Measurements from ENCODE around the gene DNAJC30. TPM values are rescaled to one million over a fixed set of nuclear protein-coding genes. Genes with fewer than 3 reads are reported as not detected.

DNAJC30 gene
- total and polyA plus RNA-seq, 4 donors: 2.1 to 8.7 (median 4.8) TPM

GRCh38 chr7:73718438-73718881, 35.2 kb upstream of the DNAJC30 start:
- no peaks in the 10 kb centered on the region for H3K9me3 ChIP-seq (ENCODE audit: control insufficient read depth in 4 of 4, low read length in 3 of 4)
- H3K36me3 ChIP-seq (ENCODE audit: control insufficient read depth in 4 of 4, insufficient read depth in 3 of 4, low read depth in 1 of 4, low read length in 3 of 4): no peaks in the 10 kb centered on the region
- TF ChIP-seq REST (IDR thresholded peaks at IDR 0.05): no peak
- no peak overlapping the region for H3K9ac ChIP-seq (ENCODE audit: low read depth in 1 of 2, low read length in 2 of 2)
- H3K4me3 ChIP-seq (ENCODE audit: low read depth in 1 of 3, low read length in 3 of 3): peak overlapping the region in 1 of 3 donors; percentile 90
- H3K27me3 ChIP-seq (ENCODE audit: control insufficient read depth in 4 of 4, insufficient read depth in 4 of 4, low read length in 3 of 4): no peaks in the 10 kb centered on the region
- no peak for DNase-seq (ENCODE audit: low spot score)
- 65% methylated on average over 9 of the region's 9 CpGs for WGBS
- H3K4me1 ChIP-seq (ENCODE audit: control insufficient read depth in 4 of 4, insufficient read depth in 4 of 4, low read length in 3 of 4): peaks cover 12 to 31% (median 20%) of the 10 kb centered on the region in 4 donors
- no peak overlapping the region for H3K27ac ChIP-seq (ENCODE audit: low read depth in 1 of 2, low read length in 2 of 2)

DNA sequence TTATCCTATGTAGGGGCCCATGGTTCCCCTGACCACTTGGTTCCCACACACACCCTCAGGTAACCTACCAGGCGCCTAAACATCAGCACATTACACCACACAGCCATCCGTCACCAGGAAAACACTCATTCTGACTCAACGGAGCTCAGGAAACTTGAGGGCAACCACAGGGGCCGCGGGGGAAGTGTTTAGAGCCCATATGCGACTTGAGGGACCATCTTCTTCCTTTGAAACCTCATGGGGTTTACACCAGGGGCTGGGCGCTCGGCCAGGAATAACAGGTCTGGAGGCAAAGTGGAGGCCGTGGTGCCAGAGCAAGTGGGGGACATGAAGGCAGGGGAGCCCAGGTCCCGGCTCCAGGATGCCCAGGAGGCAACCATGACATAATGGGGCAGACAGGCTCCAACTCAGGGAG, 34.7 kb upstream of the DNAJC30 start:
- H3K4me1 ChIP-seq (ENCODE audit: control insufficient read depth in 4 of 4, insufficient read depth in 4 of 4, low read length in 3 of 4): peaks cover 12 to 31% (median 20%) of the 10 kb centered on the region in 4 donors
- 76% methylated on average over 10 of the region's 10 CpGs for WGBS
- H3K27me3 ChIP-seq (ENCODE audit: control insufficient read depth in 4 of 4, insufficient read depth in 4 of 4, low read length in 3 of 4): no peaks in the 10 kb centered on the region

More for the DNA sequence above, 34.7 kb upstream of the DNAJC30 start:
- Histone ChIP-seq H3K9me3 (ENCODE audit: control insufficient read depth in 4 of 4, low read length in 3 of 4) (no peaks in the 10 kb centered on the region), H3K4me3 (ENCODE audit: low read depth in 1 of 3, low read length in 3 of 3) (no peak overlapping the region), H3K36me3 (ENCODE audit: control insufficient read depth in 4 of 4, insufficient read depth in 3 of 4, low read depth in 1 of 4, low read length in 3 of 4) (no peaks in the 10 kb centered on the region), H3K27ac (ENCODE audit: low read depth in 1 of 2, low read length in 2 of 2) (no peak overlapping the region), H3K9ac (ENCODE audit: low read depth in 1 of 2, low read length in 2 of 2) (no peak overlapping the region)
- DNase-seq (ENCODE audit: low spot score): no peak
- no peak for TF ChIP-seq SP1 (IDR thresholded peaks at IDR 0.05)
- TF ChIP-seq MAX (IDR thresholded peaks at IDR 0.05): no peak
- no peak for TF ChIP-seq CTCF (IDR thresholded peaks at IDR 0.05; ENCODE audit: low read depth, low read length, missing input control)
- no peak for TF ChIP-seq ZBTB33 (IDR thresholded peaks at IDR 0.05)
- no peak for TF ChIP-seq REST (IDR thresholded peaks at IDR 0.05)
- TF ChIP-seq HNF4A (conservative IDR thresholded peaks at IDR 0.05): no peak
- TF ChIP-seq RAD21 (IDR thresholded peaks at IDR 0.05): no peak
- no peak for TF ChIP-seq RXRA (IDR thresholded peaks at IDR 0.05)
- no peak for TF ChIP-seq FOXA2 (IDR thresholded peaks at IDR 0.05)
- TF ChIP-seq YY1 (IDR thresholded peaks at IDR 0.05): no peak

Data from liver (tissue), 9 donors.